HG03139 (cell line): ENCODE data around the gene CCDC18.
A peak's percentile ranks its signal among the peaks of the same experiment; 100 is the strongest.
"Not testable (repeated sequence)": the region's sequence is repeated elsewhere in the genome, so short reads cannot be mapped to it uniquely, and the experiment has no call there.

Source experiments
- ATAC-seq: cut with Tn5 transposase; IDR thresholded peaks from one replicate; pipeline ENCODE4 v1.9.1; 2021; ENCODE audit not compliant: unreplicated experiment

The CCDC18 gene

DNA sequence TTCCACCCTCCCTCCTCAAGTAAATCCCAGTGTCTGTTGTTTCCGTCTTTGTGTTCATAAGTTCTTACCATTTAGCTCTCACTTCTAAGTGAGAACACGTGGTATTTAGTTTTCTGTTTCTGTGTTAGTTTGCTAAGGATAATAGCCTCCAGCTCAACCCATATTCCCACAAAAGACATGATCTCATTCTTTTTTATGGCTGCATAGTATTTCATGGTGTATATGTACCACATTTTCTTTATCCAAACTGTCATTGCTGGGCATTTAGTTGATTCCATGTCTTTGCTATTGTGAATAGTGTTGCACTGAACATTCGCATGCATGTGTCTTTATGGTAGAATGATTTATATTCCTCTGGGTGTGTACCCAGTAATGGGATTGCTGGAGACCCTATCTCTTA lies 5.9 kb upstream of the CCDC18 start:
- not testable (repeated sequence) for ATAC-seq

DNA sequence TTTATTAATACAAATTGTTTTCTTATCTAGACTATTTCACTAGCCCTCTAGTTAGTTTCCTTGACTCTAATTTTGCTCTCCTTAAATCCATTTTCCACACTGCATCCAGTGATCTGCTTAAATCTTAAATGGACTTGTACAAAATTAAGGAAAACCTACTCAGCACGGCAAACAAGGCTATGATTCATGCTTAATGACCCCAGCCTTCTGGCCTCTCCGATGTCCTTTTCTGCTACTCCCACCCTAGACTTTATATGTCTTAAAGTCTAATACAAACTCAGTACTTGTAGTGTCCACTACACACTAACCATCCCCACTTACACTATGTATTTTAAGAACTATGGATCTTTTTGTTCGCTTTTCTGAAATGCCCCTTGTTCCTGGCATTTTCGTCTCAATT lies 2.5 kb upstream of the CCDC18 start:
- ATAC-seq = no peak

DNA sequence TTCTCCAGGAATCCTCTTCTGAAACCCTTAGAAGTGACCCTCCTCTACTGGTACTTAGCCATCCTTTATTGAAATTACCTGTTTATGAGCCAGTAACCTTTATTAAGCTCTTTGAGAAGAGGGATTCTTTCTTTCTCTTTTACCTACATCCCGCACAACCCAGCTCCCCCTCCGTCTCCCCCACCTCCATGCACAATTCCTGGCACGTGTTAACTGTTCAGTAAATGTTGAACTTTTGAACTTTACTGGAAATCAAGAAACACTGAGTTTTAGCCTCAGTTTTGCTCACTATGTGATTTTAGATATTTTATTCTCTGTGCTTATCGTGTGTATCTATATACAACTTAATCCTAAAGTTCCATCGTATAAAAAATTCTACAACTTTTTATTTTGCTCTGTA lies 2.1 kb upstream of the CCDC18 start:
- no peak for ATAC-seq

DNA sequence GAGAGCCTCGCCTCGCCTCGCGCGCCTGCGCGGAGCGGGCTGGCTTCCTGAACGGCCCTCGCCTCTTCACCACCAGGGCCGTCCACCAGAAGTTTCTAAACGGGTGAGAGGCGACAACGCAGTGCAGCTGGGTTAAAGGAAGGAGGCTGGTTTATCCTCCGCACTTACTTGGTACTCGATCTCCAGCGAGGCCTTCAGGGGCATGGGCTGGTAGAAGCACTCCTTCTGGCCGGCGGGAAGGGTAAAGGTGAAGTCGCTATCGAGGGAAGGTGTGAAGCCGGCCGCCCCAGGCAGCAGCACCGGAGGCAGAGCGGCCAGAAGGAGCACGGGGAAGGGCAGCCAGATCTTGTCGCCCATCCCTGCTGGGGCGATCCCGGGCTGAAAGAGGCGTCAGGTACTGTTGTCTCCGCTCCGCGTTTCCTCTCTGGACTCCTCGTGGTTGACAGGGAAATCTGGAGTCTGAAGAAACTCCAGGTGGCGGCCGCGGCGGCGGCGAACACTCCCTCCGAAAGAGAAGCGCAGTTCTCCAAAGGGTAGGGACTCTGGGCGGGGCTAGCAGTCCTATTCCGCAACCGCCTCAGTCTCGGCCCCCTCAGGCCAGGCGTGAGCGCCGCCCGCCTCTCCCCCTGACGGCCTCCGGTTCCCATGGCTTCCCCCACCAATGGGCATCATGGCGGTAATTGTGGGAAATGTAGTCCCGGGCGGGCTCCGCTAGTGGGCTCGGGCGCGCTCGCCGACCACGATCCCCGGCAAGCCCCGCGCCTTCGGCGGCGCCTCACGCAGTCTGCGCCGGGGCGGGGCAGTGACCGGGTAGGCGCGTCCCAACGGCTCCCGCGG lies 420 bp upstream of the CCDC18 start, which contains the start of gene TMED5:
TSS of gene TMED5 (minus strand) at position 528 of the 837 bp plus-strand sequence. CDS start at position 357, 171 bp downstream.
- ATAC-seq = peak; percentile 75

- no peak for ATAC-seq
Measured at GRCh38 chr1:93186667-93187066, 6.1 kb downstream of the CCDC18 start.

DNA sequence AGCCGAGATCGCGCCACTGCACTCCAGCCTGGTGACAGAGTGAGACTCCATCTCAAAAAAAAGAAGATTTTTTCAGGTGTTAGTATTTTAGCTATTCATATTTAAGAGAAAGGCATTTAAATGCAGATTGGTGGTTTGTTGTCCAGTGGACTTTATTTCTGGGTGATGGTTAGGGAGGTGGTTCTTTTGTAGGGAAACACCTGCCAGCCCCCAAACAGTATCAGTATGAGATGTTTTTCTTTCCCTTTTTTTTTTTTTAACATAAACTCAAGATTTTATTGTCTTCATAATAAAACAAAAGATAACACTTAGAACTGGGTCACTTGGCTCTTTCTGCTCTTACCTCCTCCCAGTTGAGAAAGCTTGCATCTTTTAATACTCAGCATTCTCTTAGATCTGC lies 9.9 kb downstream of the CCDC18 start:
- no peak for ATAC-seq

- no peak for ATAC-seq
Measured at GRCh38 chr1:93194231-93194990, 13.9 kb downstream of the CCDC18 start.

DNA sequence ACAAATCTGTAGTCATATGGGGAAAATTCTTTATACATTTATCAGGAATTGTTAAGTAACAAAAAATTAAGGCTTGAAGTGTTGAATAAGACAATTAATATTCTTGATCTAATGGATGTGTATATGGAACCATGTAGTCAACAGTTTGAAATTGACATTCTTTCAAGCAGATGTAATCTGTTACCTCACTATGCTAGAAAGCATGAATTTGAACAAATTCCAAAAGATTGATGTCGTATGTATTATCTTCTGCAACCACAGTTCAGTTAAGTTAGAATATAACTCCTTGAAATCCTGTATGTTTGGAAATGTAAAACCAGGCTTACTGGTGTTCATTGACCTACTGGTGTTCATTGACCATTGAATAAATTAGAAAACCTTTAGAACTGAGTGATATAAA lies 16.1 kb downstream of the CCDC18 start:
- ATAC-seq = no peak

- ATAC-seq = no peak
Measured at GRCh38 chr1:93199150-93199549, 18.6 kb downstream of the CCDC18 start.

DNA sequence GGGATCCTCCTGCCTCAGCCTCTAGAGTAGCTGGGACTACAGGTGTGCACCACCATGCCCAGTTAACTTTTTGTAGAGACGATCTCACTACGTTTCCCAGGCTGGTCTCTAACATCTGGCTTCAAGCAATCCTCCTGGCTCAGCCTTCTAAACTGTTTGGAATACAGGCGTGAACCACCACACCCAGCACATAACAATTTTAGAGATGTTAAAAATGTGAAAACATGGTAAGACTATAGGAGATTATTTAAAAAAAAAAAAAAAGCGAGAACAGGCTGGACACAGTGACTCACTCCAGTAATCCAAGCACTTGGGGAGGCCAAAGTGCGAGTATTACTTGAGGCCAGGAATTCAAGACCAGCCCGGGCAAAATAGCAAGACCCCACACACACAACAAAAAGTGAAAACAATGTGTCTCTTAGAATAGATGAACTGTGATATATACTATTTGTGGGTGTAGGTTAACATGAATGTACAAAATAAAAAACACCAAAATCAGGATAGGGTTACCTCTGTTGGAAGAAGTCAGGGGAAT lies 19.6 kb downstream of the CCDC18 start:
- ATAC-seq = no peak

DNA sequence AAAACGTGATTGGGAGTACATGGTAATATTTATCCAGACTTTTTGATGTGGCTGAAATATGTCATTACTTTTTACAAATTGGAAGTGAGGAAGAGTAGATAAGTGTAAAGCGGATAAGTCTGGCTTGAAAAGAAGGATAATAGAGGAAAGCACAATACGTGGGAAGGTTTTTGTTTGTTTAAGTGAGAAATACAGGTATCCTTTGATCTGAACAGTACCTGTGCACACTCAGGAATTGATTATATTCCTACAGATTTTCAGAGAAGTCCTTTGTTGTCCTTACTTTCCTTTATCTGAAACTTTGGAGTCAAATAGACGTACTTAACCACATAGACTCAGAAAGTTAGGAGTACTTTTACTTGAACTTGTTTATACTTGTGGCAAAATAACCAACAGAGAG lies 20.2 kb downstream of the CCDC18 start:
- ATAC-seq = no peak

DNA sequence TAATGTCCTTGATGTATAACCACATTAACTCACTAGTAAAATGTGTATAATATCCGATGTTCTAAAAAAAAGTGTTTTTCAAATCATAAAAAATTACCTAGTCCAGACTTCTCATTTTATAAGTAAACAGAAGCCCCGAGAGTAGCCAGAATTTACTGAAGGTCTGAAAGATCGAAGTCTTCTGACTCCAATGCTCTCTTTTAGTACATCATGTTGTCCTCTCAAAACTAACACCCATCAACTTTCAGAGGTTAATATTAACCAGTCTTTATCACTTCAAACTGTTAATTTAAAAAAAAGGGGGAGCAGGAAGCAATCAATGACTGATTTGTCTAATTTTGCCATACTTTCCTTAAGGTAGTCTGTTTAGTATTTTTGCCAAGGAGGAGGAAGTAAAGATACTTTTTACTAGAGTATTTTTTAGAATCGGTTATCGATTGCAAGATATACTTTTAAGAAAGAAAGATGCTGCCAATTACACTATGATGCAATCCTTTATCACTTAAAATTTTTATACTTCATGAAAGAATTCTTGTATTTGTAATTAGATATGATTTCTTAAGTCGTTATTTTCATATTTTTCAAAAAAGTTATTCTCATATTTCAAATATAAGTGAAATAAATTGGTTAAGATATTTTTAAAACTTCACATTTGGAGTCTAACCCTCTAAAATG lies 25.5 kb downstream of the CCDC18 start:
- no peak for ATAC-seq

- no peak for ATAC-seq
Measured at GRCh38 chr1:93206567-93206954, 26.0 kb downstream of the CCDC18 start.

DNA sequence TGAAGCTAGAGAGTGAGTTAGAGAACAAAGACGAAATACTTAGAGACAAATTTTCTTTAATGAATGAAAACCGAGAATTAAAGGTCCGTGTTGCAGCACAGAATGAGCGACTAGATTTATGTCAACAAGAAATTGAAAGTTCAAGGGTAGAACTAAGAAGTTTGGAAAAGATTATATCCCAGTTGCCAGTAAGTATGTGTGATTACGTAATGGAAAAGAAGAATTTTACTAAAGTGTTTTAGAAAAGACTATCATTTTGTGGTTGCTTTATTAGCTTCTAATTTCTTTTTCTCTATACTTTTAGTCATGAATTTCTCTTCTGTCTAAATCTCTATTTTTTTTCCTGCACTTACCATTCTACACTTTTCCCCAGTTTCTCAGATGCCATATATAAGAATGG lies 26.7 kb downstream of the CCDC18 start:
- no peak for ATAC-seq

GRCh38 chr1:93215322-93215721 lies 34.8 kb downstream of the CCDC18 start:
- no peak for ATAC-seq

DNA sequence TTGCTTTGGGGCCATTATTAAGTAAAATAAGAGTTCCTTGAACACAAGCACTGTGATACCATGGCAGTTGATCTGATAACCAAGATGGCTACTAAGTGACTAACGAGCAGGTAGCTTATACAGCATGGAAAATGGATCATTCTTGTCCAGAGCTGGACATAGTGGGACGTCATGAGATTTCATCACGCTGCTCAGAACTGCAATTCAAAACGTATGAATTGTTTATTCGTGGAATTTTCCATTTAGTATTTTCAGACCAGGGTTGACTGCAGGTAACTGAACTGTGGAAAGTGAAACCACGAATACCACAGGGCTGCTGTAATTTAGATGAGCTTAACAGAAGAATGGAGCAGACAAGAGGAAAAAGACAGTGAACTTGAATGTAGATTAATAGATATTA lies 38.9 kb downstream of the CCDC18 start:
- no peak for ATAC-seq

DNA sequence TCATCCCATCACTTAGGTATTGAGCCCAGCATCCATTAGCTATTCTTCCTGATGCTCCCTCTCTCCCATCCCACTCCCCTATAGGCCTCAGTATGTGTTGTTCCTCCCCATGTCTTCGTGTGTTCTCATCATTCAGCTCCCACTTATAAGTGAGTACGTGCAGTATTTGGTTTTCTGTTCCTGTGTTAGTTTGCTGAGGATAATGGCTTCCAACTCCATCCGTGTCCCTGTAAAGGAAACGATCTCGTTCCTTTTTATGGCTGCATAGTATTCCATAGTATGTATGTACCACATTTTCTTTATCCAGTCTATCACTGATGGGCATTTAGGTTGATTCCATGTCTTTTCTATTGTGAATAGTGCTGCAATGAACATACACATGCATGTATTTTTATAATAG lies 40.2 kb downstream of the CCDC18 start:
- not testable (repeated sequence) for ATAC-seq

DNA sequence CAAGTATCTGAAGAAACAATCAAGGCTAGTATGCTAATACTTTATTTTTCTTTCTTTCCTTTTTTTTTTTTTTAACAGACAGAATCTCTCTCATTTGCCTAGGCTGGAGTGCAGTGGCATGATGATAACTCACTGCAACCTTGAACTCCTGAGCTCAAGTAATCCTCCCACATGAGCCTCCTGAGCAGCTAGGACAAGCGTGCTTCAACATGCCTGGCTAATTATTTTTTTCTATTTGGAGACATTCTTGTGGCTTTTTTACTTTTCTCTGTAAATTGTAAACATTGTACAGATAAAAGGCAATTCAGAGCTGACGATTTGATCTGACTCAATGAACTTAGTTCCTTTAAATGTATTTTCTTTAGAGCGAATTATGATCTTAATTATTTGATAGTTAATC lies 41.4 kb downstream of the CCDC18 start:
- ATAC-seq = no peak

- ATAC-seq = no peak
Measured at GRCh38 chr1:93223023-93223675, 42.6 kb downstream of the CCDC18 start.

DNA sequence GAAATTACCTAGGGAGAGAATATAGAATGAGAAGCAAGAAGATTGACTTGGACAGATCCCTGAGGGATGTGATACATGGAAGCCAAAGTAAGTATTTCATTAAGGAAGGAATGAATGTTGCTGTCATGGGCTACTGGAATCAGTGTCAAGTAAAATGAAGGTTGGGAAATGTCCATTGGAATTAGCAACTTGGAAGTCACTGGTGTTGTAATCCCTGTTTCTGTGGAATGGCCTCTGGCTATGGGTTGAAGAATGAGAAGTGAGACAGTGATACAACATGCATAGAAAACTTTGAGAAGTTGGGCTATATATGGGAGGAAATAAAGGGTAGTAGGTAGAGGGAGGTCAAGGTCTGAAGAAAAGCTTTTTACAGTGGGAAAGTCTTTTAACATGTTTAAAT lies 54.7 kb downstream of the CCDC18 start:
- no peak for ATAC-seq

GRCh38 chr1:93237021-93237420 lies 56.5 kb downstream of the CCDC18 start:
- no peak for ATAC-seq
